Central memory CD8-positive, alpha-beta T cell (primary cell): ENCODE data around the gene PTPN12.
A peak's percentile ranks its signal among the peaks of the same experiment; 100 is the strongest.
"Not testable (repeated sequence)": the region's sequence is repeated elsewhere in the genome, so short reads cannot be mapped to it uniquely, and the experiment has no call there.

Experiments
- ATAC-seq: fragments of 150-1000 bp; cut with Tn5 transposase; replicated peaks from 2 replicates; pipeline ENCODE4 v1.10.0; 2022; ENCODE audit warnings: mild to moderate bottlenecking, moderate FRiP score, moderate number of reproducible peaks; ENCODE audit not compliant: poor library complexity, severe bottlenecking; ENCODE audit errors: extremely low read depth
- DNase-seq, 2 donors: peaks; one replicate each; pipeline ENCODE4 v3.0.0; 2021; ENCODE audit warnings: low spot score in 2 of 2
- H3K27ac Mint-ChIP-seq: one replicate; pipeline ENCODE4 v1.8.0; 2022; ENCODE audit warnings: low read depth, mild to moderate bottlenecking, moderate library complexity, mixed read lengths
- H3K27me3 Mint-ChIP-seq: one replicate; pipeline ENCODE4 v1.8.0; 2022; ENCODE audit warnings: mixed read lengths
- H3K36me3 Mint-ChIP-seq: one replicate; pipeline ENCODE4 v1.8.0; 2022; ENCODE audit warnings: mild to moderate bottlenecking, moderate library complexity, mixed read lengths; ENCODE audit not compliant: insufficient read depth
- H3K4me1 Mint-ChIP-seq: one replicate; pipeline ENCODE4 v1.8.0; 2022; ENCODE audit warnings: mixed read lengths
- H3K4me3 Mint-ChIP-seq: one replicate; pipeline ENCODE4 v1.8.0; 2022; ENCODE audit warnings: mild to moderate bottlenecking, moderate library complexity, mixed read lengths
- H3K9me3 Mint-ChIP-seq: one replicate; pipeline ENCODE4 v1.8.0; 2022; ENCODE audit warnings: mixed read lengths

Gene PTPN12

GRCh38 chr7:77528368-77528767 is 8.7 kb upstream of the PTPN12 start:
- ATAC-seq (no peak), DNase-seq (no peak)
- Mint-ChIP-seq H3K27ac (no peak overlapping the region), H3K27me3 (no peaks in the 10 kb centered on the region), H3K9me3 (no peaks in the 10 kb centered on the region), H3K36me3 (peaks cover 3% of the 10 kb centered on the region), H3K4me1 (peaks cover 8% of the 10 kb centered on the region), H3K4me3 (no peak overlapping the region)

DNA sequence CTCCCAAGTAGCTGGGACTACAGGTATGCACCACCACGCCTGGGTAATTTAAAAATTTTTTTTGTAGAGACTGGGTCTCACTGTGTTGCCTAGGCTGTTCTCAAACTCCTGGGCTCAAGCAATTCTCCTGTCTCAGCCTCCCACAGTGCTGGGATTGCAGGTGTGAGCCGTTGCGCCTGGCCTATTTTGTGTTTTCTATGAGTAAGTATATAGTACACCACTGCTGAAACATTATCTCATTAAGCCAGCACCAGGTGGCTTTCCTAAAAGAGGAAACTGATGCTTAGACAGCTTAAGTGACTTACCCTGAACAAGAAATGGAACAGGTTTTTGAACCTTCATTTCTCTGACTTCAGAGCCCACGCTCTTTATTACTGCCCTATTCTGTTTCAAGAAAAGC is 7.8 kb upstream of the PTPN12 start:
- no peaks in the 10 kb centered on the region for H3K27me3 Mint-ChIP-seq
- peaks cover 3% of the 10 kb centered on the region for H3K36me3 Mint-ChIP-seq
- no peak overlapping the region for H3K27ac Mint-ChIP-seq
- H3K9me3 Mint-ChIP-seq, result no peaks in the 10 kb centered on the region
- ATAC-seq (no peak), DNase-seq (no peak)
- H3K4me3 Mint-ChIP-seq, result no peak overlapping the region
- H3K4me1 Mint-ChIP-seq, result peaks cover 8% of the 10 kb centered on the region

DNA sequence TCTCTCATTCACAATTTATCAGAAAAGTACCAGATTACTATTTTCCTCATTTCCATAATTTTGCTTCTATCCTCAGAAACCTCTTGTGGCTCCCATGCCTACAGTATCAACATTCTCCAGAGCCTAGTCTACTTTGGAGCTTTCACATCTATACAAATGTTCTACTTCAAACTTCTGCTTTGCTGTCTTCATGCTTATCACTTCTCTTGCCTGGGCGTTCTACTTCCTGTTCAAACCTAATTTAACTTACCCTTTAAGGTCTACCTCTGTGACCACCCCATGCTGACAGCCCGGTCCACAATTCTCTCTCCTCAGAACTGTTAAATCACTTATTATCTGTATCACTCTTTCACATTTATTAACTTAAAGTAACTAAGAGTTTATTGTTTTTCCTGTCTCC is 6.1 kb upstream of the PTPN12 start:
- H3K9me3 Mint-ChIP-seq, result no peaks in the 10 kb centered on the region
- no peak overlapping the region for H3K4me3 Mint-ChIP-seq
- no peak for ATAC-seq
- DNase-seq, result no peak
- H3K4me1 Mint-ChIP-seq, result peaks cover 8% of the 10 kb centered on the region
- H3K36me3 Mint-ChIP-seq, result peaks cover 3% of the 10 kb centered on the region
- no peaks in the 10 kb centered on the region for H3K27me3 Mint-ChIP-seq
- no peak overlapping the region for H3K27ac Mint-ChIP-seq

- DNase-seq, result no peak
- no peak overlapping the region for H3K4me3 Mint-ChIP-seq
- H3K27ac Mint-ChIP-seq, result no peak overlapping the region
- H3K9me3 Mint-ChIP-seq, result no peaks in the 10 kb centered on the region
- H3K27me3 Mint-ChIP-seq, result no peaks in the 10 kb centered on the region
- peaks cover 8% of the 10 kb centered on the region for H3K4me1 Mint-ChIP-seq
- no peak for ATAC-seq
- peaks cover 10% of the 10 kb centered on the region for H3K36me3 Mint-ChIP-seq
These were observed 4.8 kb upstream of the PTPN12 start for GRCh38 chr7:77532247-77532646.

DNA sequence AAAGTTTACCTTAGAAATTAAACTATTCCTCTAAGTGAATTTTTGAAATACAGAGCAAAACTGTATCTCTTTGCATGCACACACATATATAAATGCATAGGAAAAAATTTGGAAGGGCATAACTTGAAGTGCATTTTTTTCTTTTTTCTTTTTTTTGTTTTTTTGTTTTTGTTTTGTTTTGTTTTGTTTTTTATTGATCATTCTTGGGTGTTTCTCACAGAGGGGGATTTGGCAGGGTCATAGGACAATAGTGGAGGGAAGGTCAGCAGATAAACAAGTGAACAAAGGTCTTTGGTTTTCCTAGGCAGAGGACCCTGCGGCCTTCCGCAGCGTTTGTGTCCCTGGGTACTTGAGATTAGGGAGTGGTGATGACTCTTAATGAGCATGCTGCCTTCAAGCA is 4.4 kb upstream of the PTPN12 start:
- ATAC-seq, H3K4me1 Mint-ChIP-seq, H3K27ac Mint-ChIP-seq, DNase-seq, H3K27me3 Mint-ChIP-seq, H3K9me3 Mint-ChIP-seq, H3K4me3 Mint-ChIP-seq: not testable (repeated sequence)
- peaks cover 10% of the 10 kb centered on the region for H3K36me3 Mint-ChIP-seq

DNA sequence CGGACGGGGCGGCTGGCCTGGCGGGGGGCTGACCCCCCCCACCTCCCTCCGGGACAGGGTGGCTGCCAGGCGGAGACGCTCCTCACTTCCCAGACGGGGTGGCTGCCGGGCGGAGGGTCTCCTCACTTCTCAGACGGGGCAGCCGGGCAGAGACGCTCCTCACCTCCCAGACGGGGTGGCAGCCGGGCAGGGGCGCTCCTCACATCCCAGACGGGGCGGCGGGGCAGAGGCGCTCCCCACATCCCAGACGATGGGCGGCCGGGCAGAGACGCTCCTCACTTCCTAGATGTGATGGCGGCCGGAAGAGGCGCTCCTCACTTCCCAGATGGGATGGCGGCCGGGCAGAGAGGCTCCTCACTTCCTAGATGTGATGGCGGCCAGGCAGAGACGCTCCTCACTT is 3.0 kb upstream of the PTPN12 start:
- Mint-ChIP-seq H3K4me1 (peaks cover 14% of the 10 kb centered on the region), H3K36me3 (peaks cover 10% of the 10 kb centered on the region)
- not testable (repeated sequence) for H3K4me3 Mint-ChIP-seq, H3K27me3 Mint-ChIP-seq, H3K9me3 Mint-ChIP-seq, DNase-seq, H3K27ac Mint-ChIP-seq, ATAC-seq

DNA sequence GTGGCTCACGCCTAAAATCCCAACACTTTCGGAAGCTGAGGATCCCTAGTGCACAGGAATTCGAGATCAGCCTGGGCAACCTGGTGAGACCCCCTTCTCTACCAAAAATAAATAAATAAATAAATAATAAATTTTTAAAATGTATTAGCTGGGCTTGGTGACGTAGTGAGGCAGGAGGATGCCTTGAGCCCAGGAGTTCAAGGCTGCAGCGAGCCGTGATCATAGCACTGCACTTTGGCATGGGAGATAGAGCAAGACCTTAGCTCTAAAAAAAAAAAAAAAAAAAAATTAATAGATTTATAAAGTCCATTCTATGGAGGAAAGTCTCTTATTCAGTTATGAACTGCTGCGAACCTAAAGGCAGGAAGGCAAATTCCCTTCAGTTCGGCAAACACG is 1.1 kb upstream of the PTPN12 start:
- H3K36me3 Mint-ChIP-seq, result peaks cover 8% of the 10 kb centered on the region
- DNase-seq (no peak), ATAC-seq (no peak)
- peak overlapping the region; percentile 93 for H3K4me3 Mint-ChIP-seq
- H3K27me3 Mint-ChIP-seq, result no peaks in the 10 kb centered on the region
- no peaks in the 10 kb centered on the region for H3K9me3 Mint-ChIP-seq
- H3K4me1 Mint-ChIP-seq, result peaks cover 16% of the 10 kb centered on the region
- no peak overlapping the region for H3K27ac Mint-ChIP-seq

DNA sequence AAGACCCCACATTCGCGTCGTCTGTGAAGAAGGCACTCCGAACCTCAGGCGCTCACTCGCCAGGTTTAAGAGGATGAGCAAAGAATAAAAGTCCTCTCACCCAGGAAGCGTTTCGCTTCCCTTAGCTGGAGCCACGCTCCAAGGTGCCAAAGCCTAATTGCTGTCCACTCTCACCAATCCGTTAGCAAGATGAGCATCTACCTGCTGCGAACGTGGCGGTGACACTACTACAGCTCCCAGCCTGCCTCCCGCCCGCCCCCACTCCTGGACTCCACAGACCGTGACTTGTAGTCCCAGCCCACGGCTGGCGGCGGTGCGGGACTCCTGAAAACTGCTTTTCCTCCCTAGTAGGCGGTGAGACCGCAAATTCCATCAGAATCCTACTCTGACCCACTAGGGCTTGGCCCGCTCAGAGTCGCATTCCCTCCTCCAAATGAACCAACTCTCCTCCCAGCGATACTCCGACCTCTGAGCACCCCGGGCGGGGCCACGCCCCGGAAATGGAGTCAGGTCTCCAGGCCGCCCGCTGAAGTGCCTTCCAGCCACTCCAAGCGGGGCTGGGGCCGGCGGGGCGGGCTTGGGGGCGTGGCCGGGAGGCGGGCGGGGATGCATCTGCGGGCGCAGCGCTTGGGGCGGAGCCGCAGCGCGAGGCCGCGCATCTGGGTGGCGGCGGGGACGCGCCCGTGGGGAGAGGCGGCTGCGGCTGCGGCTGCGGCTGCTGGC is 521 bp upstream of the PTPN12 start:
- no peaks in the 10 kb centered on the region for H3K9me3 Mint-ChIP-seq
- H3K27me3 Mint-ChIP-seq, result no peaks in the 10 kb centered on the region
- peak overlapping the region; percentile 93 for H3K4me3 Mint-ChIP-seq
- ATAC-seq (peak; percentile 92), DNase-seq (peak; percentile 86 to 87)
- peaks cover 8% of the 10 kb centered on the region for H3K36me3 Mint-ChIP-seq
- H3K27ac Mint-ChIP-seq, result peak overlapping the region; percentile 83
- peaks cover 12% of the 10 kb centered on the region for H3K4me1 Mint-ChIP-seq

GRCh38 chr7:77537778-77538280 is 734 bp downstream of the PTPN12 start:
- Mint-ChIP-seq H3K36me3 (peaks cover 8% of the 10 kb centered on the region), H3K27ac (peak overlapping the region; percentile 76), H3K27me3 (no peaks in the 10 kb centered on the region), H3K4me1 (peaks cover 23% of the 10 kb centered on the region), H3K4me3 (peak overlapping the region; percentile 93), H3K9me3 (no peaks in the 10 kb centered on the region)
- DNase-seq (no peak), ATAC-seq (no peak)

GRCh38 chr7:77538281-77539212 is 1.5 kb downstream of the PTPN12 start:
- no peaks in the 10 kb centered on the region for H3K27me3 Mint-ChIP-seq
- no peak for ATAC-seq
- peak overlapping the region; percentile 93 for H3K4me3 Mint-ChIP-seq
- no peak for DNase-seq
- no peaks in the 10 kb centered on the region for H3K9me3 Mint-ChIP-seq
- peaks cover 28% of the 10 kb centered on the region for H3K4me1 Mint-ChIP-seq
- peaks cover 8% of the 10 kb centered on the region for H3K36me3 Mint-ChIP-seq
- H3K27ac Mint-ChIP-seq, result peak overlapping the region; percentile 76

DNA sequence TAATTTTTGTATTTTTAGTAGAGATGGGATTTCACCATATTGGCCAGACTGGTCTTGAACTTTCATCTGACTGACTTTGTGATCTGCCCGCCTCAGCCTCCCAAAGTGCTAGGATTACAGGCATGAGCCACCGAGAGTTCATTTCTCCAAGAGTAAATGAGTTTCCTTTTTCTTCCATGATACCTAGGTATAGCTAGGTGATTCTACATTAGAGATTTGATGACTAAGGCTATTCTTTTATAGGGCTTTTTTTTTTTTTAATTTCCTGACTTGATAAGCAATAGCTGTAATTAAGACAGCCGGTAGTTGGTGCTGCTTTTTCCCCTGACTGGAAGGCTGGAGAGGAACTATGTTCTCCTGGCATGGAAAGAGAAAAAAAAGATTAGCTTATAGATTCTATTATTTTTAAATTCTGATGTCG is 3.3 kb downstream of the PTPN12 start:
- Mint-ChIP-seq H3K4me3 (no peak overlapping the region), H3K27ac (peak overlapping the region; percentile 26), H3K27me3 (no peaks in the 10 kb centered on the region), H3K9me3 (no peaks in the 10 kb centered on the region), H3K36me3 (peaks cover 8% of the 10 kb centered on the region), H3K4me1 (peaks cover 36% of the 10 kb centered on the region)
- ATAC-seq (no peak), DNase-seq (no peak)

DNA sequence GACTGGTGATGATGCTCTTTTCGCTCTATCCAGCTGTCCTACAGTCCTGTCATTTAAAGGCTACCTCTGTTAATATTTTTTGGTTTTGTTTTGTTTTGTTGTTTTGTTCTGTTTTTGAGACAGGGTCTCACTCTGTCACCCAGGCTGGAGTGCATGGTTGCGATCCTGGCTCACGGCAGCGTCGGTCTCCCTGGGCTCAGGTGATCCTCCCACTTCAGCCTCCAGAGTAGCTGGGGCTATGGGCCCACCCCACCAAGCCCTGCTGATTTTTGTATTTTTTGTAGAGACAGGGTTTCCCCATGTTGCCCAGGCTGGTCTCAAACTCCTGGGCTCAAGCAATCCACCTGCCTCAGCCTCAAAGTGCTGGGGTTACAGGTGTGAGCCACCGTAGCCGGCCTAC is 3.9 kb downstream of the PTPN12 start:
- not testable (repeated sequence) for H3K4me3 Mint-ChIP-seq, H3K36me3 Mint-ChIP-seq, H3K9me3 Mint-ChIP-seq, DNase-seq, H3K27me3 Mint-ChIP-seq, ATAC-seq, H3K27ac Mint-ChIP-seq
- peaks cover 36% of the 10 kb centered on the region for H3K4me1 Mint-ChIP-seq

GRCh38 chr7:77542409-77542808 is 5.3 kb downstream of the PTPN12 start:
- Mint-ChIP-seq H3K4me1 (peaks cover 42% of the 10 kb centered on the region), H3K36me3 (no peaks in the 10 kb centered on the region), H3K27me3 (no peaks in the 10 kb centered on the region), H3K27ac (peak overlapping the region; percentile 10), H3K9me3 (no peaks in the 10 kb centered on the region), H3K4me3 (no peak overlapping the region)
- ATAC-seq (no peak), DNase-seq (no peak)
